Mammary epithelial cell (primary cell): ENCODE results near the gene SH3BGRL2.

Experiments
- EZH2 ChIP-seq: IDR thresholded peaks from 2 replicates; pipeline ENCODE4 v1.6.1; 2012; ENCODE audit warnings: low read length, inconsistent platforms, borderline replicate concordance
- TF ChIP-seq, protein P1 (sequence below), 2 donors: IDR thresholded peaks in 1 of 2; conservative IDR thresholded peaks in 1 of 2; 2 replicates each; pipeline ENCODE4 v1.5.1; 2011 to 2012; ENCODE audit warnings: inconsistent platforms in 2 of 2, low read length in 2 of 2, mild to moderate bottlenecking in 2 of 2, control low read depth in 1 of 2, low read depth in 1 of 2; ENCODE audit not compliant: insufficient read depth in 1 of 2; ENCODE audit errors: extremely low read depth in 1 of 2

DNA sequence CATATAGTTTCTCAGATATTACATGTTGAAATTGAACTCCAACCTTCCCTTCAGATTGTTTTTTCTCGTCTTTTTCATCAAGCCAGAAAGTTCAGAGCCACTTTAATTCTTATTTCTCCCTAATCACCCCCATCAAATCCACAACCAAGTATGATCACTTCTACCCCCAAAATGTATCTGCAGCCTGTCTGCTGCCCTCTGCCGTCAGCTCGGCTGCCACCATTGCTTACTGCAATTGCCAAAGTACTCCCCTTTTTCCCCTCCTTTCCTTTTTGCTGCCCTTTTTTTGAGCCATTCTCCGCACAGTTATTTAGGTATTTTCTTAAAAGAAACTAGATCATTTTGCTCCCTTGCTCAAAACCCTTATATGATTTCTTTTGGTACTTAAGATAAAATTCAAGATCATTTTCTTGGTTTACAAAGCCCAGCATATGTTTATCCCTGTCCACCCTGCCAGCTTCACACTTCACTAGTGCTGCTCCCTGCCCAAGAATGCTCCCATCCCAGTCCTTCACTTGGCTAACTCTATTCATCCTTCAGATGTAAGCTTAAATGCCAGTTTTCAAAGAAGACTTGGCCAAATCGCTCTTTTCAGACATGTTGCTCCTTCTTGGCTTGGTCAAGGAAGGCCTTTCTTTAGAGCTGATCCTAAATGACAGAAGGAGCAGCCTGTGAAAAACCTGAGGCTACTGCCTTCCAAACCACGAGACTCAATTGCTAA lies 63.7 kb downstream of the SH3BGRL2 start:
- TF ChIP-seq EZH2 = no peak
- TF ChIP-seq, protein P1, sequence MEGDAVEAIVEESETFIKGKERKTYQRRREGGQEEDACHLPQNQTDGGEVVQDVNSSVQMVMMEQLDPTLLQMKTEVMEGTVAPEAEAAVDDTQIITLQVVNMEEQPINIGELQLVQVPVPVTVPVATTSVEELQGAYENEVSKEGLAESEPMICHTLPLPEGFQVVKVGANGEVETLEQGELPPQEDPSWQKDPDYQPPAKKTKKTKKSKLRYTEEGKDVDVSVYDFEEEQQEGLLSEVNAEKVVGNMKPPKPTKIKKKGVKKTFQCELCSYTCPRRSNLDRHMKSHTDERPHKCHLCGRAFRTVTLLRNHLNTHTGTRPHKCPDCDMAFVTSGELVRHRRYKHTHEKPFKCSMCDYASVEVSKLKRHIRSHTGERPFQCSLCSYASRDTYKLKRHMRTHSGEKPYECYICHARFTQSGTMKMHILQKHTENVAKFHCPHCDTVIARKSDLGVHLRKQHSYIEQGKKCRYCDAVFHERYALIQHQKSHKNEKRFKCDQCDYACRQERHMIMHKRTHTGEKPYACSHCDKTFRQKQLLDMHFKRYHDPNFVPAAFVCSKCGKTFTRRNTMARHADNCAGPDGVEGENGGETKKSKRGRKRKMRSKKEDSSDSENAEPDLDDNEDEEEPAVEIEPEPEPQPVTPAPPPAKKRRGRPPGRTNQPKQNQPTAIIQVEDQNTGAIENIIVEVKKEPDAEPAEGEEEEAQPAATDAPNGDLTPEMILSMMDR (conservative IDR thresholded peaks at IDR 0.05 in 1 of 2, IDR thresholded peaks at IDR 0.05 in 1 of 2; ENCODE audit: extremely low read depth in 1 of 2, insufficient read depth in 1 of 2, low read depth in 1 of 2, low read length in 2 of 2) = no peak
